Kidney (tissue), 14 donors: ENCODE results near the gene HOXB2. TPM values are rescaled to one million over a fixed set of nuclear protein-coding genes. Genes with fewer than 3 reads are reported as not detected.
"Not testable (repeated sequence)": the region's sequence is repeated elsewhere in the genome, so short reads cannot be mapped to it uniquely, and the experiment has no call there.

ENCODE experiments used
- DNase-seq, 5 donors: peaks; one replicate each; pipeline ENCODE4 v3.0.0-alpha.2; 2013 to 2020
- FAIRE-seq: peaks from 2 replicates; lab custom pipeline; 2012; peaks lifted over from hg19 to GRCh38; lab: Jason Lieb, UNC
- H3K27ac ChIP-seq, 2 donors: one replicate each; pipeline ENCODE4 v1.7.0; 2013; ENCODE audit warnings: low read depth in 2 of 2, low read length in 2 of 2, inconsistent platforms in 1 of 2
- H3K27me3 ChIP-seq: one replicate; pipeline ENCODE4 v1.7.1; 2013; ENCODE audit warnings: low read length, inconsistent platforms; ENCODE audit not compliant: control insufficient read depth, insufficient read depth
- H3K36me3 ChIP-seq, 3 donors: one replicate each; pipeline versions ENCODE4 v1.7.0 to v1.7.1; 2013; ENCODE audit warnings: low read length in 3 of 3, control low read depth in 1 of 3, inconsistent platforms in 1 of 3; ENCODE audit not compliant: insufficient read depth in 3 of 3, control insufficient read depth in 2 of 3
- H3K4me1 ChIP-seq, 3 donors: one replicate each; pipeline versions ENCODE4 v1.7.0 to v1.7.1; 2013; ENCODE audit warnings: low read length in 3 of 3, inconsistent platforms in 1 of 3, low read depth in 1 of 3; ENCODE audit not compliant: control insufficient read depth in 2 of 3, insufficient read depth in 2 of 3
- H3K4me3 ChIP-seq, 3 donors: one replicate each; pipeline versions ENCODE4 v1.7.0 to v1.8.1; 2013; ENCODE audit warnings: low read length in 3 of 3, control low read depth in 1 of 3, inconsistent platforms in 1 of 3
- H3K9ac ChIP-seq, 3 donors: one replicate each; pipeline versions ENCODE4 v1.7.0 to v1.7.1; 2013; ENCODE audit warnings: low read length in 3 of 3, control low read depth in 1 of 3, inconsistent platforms in 1 of 3
- H3K9me3 ChIP-seq, 3 donors: one replicate each; pipeline versions ENCODE4 v1.7.0 to v1.7.1; 2013; ENCODE audit warnings: low read length in 3 of 3, control low read depth in 1 of 3, inconsistent platforms in 1 of 3; ENCODE audit not compliant: control insufficient read depth in 2 of 3, insufficient read depth in 1 of 3
- CTCF ChIP-seq: IDR thresholded peaks from 3 replicates; pipeline ENCODE4 v1.5.1; 2012; ENCODE audit warnings: mild to moderate bottlenecking, moderate library complexity, borderline replicate concordance; ENCODE audit not compliant: insufficient read depth; ENCODE audit errors: extremely low read depth
- intact Hi-C: fragments of 100-400 bp; cut with DNase I; formaldehyde crosslinking; loops from one replicate; pipeline ENCODE4 v1.11.1; 2022
- polyA plus RNA-seq: library from polyadenylated mRNA; stranded (reverse); fragments of 350-450 nt; fragmentation: Illumina TruSeq; extraction: RNeasy Lipid Tissue Mini Kit (QIAGEN cat#74804); gene quantifications from one replicate; pipeline ENCODE4 v1.2.3, GENCODE V29; 2014; ENCODE audit warnings: low read depth, low replicate concordance; ENCODE audit not compliant: insufficient read depth
- total RNA-seq: library from RNA; stranded (reverse); fragmentation: NEBNext Ultra II Directional; extraction: Animal tissue kit (Norgen Biotek cat#: 25700); gene quantifications from one replicate; pipeline ENCODE4 v1.2.1, GENCODE V29; 2021
- donor health status: control.
- donor health status: control.
- donor health status: control.
- donor health status: control.
- donor health status: control.
- donor health status: DM: yes; HTN: yes; CAD: no.
- donor health status: Normal renal cell carcinoma (clear cell type).

HOXB2 gene
- total and polyA plus RNA-seq, 2 donors from 2014 or later = 30.7 to 61.9 TPM

- no peak overlapping the region for H3K9ac ChIP-seq
- no peaks in the 10 kb centered on the region for H3K9me3 ChIP-seq
- intact Hi-C loops = no loop called here
- no peak overlapping the region for H3K4me3 ChIP-seq
- FAIRE-seq (no peak), DNase-seq (no peak)
- no peak for TF ChIP-seq CTCF
- no peaks in the 10 kb centered on the region for H3K36me3 ChIP-seq
- H3K4me1 ChIP-seq = peaks cover 0 to 4% (median 0%) of the 10 kb centered on the region in 3 donors
- no peaks in the 10 kb centered on the region for H3K27me3 ChIP-seq
- no peak overlapping the region for H3K27ac ChIP-seq
Observed at GRCh38 chr17:48510761-48511604, 33.9 kb downstream of the HOXB2 start.

- no peak for TF ChIP-seq CTCF
- intact Hi-C loops = no loop called here
- Histone ChIP-seq H3K4me3 (no peak overlapping the region), H3K36me3 (no peaks in the 10 kb centered on the region), H3K27me3 (no peaks in the 10 kb centered on the region), H3K27ac (no peak overlapping the region), H3K4me1 (peaks cover 0 to 4% (median 0%) of the 10 kb centered on the region in 3 donors), H3K9me3 (no peaks in the 10 kb centered on the region), H3K9ac (no peak overlapping the region)
- DNase-seq (no peak), FAIRE-seq (no peak)
Observed at GRCh38 chr17:48510381-48510760, 34.5 kb downstream of the HOXB2 start.

- intact Hi-C loops, H3K9ac ChIP-seq, H3K27ac ChIP-seq, H3K4me1 ChIP-seq, H3K36me3 ChIP-seq, FAIRE-seq, H3K27me3 ChIP-seq, H3K4me3 ChIP-seq, DNase-seq, H3K9me3 ChIP-seq: not testable (repeated sequence)
Observed at GRCh38 chr17:48509708-48510107, 35.2 kb downstream of the HOXB2 start.

- no peak for DNase-seq
- Histone ChIP-seq H3K36me3 (no peaks in the 10 kb centered on the region), H3K9me3 (no peaks in the 10 kb centered on the region), H3K27me3 (no peaks in the 10 kb centered on the region), H3K9ac (no peak overlapping the region), H3K4me3 (no peak overlapping the region), H3K4me1 (no peaks in the 10 kb centered on the region), H3K27ac (no peak overlapping the region)
- FAIRE-seq = no peak
- intact Hi-C loops = no loop called here
- TF ChIP-seq CTCF = no peak
Observed at GRCh38 chr17:48506246-48506645, 38.7 kb downstream of the HOXB2 start.
